ENCODE data around the gene CAMSAP1.

GRCh38 chr9:135903358-135903656 lies 4.0 kb downstream of the CAMSAP1 start:
- TF ChIP-seq CTCF (IDR thresholded peaks at IDR 0.05 in 8 of 11, conservative IDR thresholded peaks at IDR 0.05 in 3 of 11) (no peak), POLR2A (IDR thresholded peaks at IDR 0.05) (no peak)
